PC-9 (cell line): ENCODE measurements around the gene FAM219A. TPM values are rescaled to one million over a fixed set of nuclear protein-coding genes. Genes with fewer than 3 reads are reported as not detected.
"Not testable (repeated sequence)": the region's sequence is repeated elsewhere in the genome, so short reads cannot be mapped to it uniquely, and the experiment has no call there.

Experiments
- BruUV-seq: library from RNA; stranded (reverse); fragments of 400-500 nt; replicated peaks from 2 replicates; lab custom pipeline; 2021; lab: Mats Ljungman, UMichigan
- CTCF ChIA-PET: fragments of 300-600 bp; sonication (Branson Sonifier 250); formaldehyde crosslinking; loops from one replicate; lab custom pipeline; 2022; ENCODE audit warnings: antibody characterized with exemption; lab: Charles Lee
- POLR2A ChIA-PET: fragments of 300-600 bp; sonication (Branson Sonifier 250); formaldehyde crosslinking; loops from one replicate; lab custom pipeline; 2022; ENCODE audit warnings: antibody characterized with exemption; ENCODE audit not compliant: unreplicated experiment; lab: Charles Lee
- DNase-seq, 2 experiments: peaks; one replicate each; pipeline versions ENCODE4 v3.0.0 to v3.0.0-alpha.2; 2015 to 2022; ENCODE audit warnings: mixed read lengths in 1 of 2
- H2AFZ ChIP-seq: fragments of 200-600 bp; sonication (generic); 2 replicates; pipeline ENCODE4 v1.8.1; 2017; ENCODE audit warnings: antibody characterized with exemption
- H3F3A ChIP-seq: fragments of 200-600 bp; sonication (generic); 2 replicates; pipeline ENCODE4 v1.8.1; 2017; ENCODE audit warnings: antibody characterized with exemption, mild to moderate bottlenecking, low read depth; ENCODE audit not compliant: insufficient read depth
- H3K27ac ChIP-seq: fragments of 200-600 bp; sonication (generic); 2 replicates; pipeline ENCODE4 v1.6.1; 2016; ENCODE audit warnings: mixed run types
- H3K27me3 ChIP-seq: fragments of 200-600 bp; sonication (generic); 2 replicates; pipeline ENCODE4 v1.6.1; 2016; ENCODE audit warnings: low read depth, mixed run types; ENCODE audit not compliant: insufficient read depth
- H3K36me3 ChIP-seq: fragments of 200-600 bp; sonication (generic); 2 replicates; pipeline ENCODE4 v1.6.1; 2016; ENCODE audit warnings: low read depth, mixed run types
- H3K4me1 ChIP-seq: fragments of 200-600 bp; sonication (generic); replicated peaks from 2 replicates; pipeline ENCODE4 v1.6.1; 2016; ENCODE audit warnings: mixed run types; ENCODE audit not compliant: insufficient read depth
- H3K4me2 ChIP-seq: fragments of 200-600 bp; sonication (generic); 2 replicates; pipeline ENCODE4 v1.6.1; 2017; ENCODE audit warnings: mixed run types
- H3K4me3 ChIP-seq: fragments of 200-600 bp; sonication (generic); 2 replicates; pipeline ENCODE4 v1.6.1; 2016; ENCODE audit warnings: mixed run types
- H3K79me2 ChIP-seq: fragments of 200-600 bp; sonication (generic); 2 replicates; pipeline ENCODE4 v1.6.1; 2017; ENCODE audit warnings: low read depth, mixed run types
- H3K9me2 ChIP-seq: fragments of 200-600 bp; sonication (generic); 2 replicates; pipeline ENCODE4 v1.8.1; 2017; ENCODE audit warnings: mild to moderate bottlenecking; ENCODE audit not compliant: insufficient read depth
- H3K9me3 ChIP-seq: fragments of 200-600 bp; sonication (generic); 2 replicates; pipeline ENCODE4 v1.8.1; 2016; ENCODE audit warnings: low read depth; ENCODE audit not compliant: insufficient read depth
- H4K20me1 ChIP-seq: fragments of 200-600 bp; sonication (generic); 2 replicates; pipeline ENCODE4 v1.8.1; 2017; ENCODE audit not compliant: insufficient read depth
- EZH2 ChIP-seq: fragments of 200-600 bp; sonication (generic); IDR thresholded peaks from 2 replicates; pipeline ENCODE4 v1.8.0; 2017; ENCODE audit warnings: antibody characterized with exemption, low read depth
- intact Hi-C: fragments of 100-400 bp; cut with micrococcal nuclease; formaldehyde crosslinking; loops from one replicate; pipeline ENCODE4 v1.10.0; 2022; ENCODE audit not compliant: unreplicated experiment
- total RNA-seq: library from RNA; stranded (reverse); gene quantifications from 2 replicates; pipeline ENCODE4 v1.2.3, GENCODE V29; 2021
- TF ChIP-seq, protein P1 (sequence below): fragments of 200-600 bp; sonication (generic); conservative IDR thresholded peaks from 2 replicates; pipeline ENCODE4 v1.6.1; 2017; ENCODE audit warnings: mixed run types, antibody characterized with exemption, mild to moderate bottlenecking, moderate library complexity

FAM219A gene
- total RNA-seq, 1 experiment from 2014 or later = 15.6 TPM

GRCh38 chr9:34484678-34485077 is 26.3 kb upstream of the FAM219A start:
- no peak overlapping the region for H3K4me3 ChIP-seq
- no peaks in the 10 kb centered on the region for H3F3A ChIP-seq
- intact Hi-C loops = no loop called here
- TF ChIP-seq EZH2 = no peak
- TF ChIP-seq, protein P1, sequence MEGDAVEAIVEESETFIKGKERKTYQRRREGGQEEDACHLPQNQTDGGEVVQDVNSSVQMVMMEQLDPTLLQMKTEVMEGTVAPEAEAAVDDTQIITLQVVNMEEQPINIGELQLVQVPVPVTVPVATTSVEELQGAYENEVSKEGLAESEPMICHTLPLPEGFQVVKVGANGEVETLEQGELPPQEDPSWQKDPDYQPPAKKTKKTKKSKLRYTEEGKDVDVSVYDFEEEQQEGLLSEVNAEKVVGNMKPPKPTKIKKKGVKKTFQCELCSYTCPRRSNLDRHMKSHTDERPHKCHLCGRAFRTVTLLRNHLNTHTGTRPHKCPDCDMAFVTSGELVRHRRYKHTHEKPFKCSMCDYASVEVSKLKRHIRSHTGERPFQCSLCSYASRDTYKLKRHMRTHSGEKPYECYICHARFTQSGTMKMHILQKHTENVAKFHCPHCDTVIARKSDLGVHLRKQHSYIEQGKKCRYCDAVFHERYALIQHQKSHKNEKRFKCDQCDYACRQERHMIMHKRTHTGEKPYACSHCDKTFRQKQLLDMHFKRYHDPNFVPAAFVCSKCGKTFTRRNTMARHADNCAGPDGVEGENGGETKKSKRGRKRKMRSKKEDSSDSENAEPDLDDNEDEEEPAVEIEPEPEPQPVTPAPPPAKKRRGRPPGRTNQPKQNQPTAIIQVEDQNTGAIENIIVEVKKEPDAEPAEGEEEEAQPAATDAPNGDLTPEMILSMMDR = no peak
- peak; percentile 54 to 73 for DNase-seq
- no peaks in the 10 kb centered on the region for H3K9me3 ChIP-seq
- BruUV-seq = no TSS peak
- peaks cover 12% of the 10 kb centered on the region for H3K4me1 ChIP-seq
- H3K36me3 ChIP-seq = no peaks in the 10 kb centered on the region
- no peaks in the 10 kb centered on the region for H3K79me2 ChIP-seq
- no peaks in the 10 kb centered on the region for H3K27me3 ChIP-seq
- no peak overlapping the region for H2AFZ ChIP-seq
- H3K9me2 ChIP-seq = no peaks in the 10 kb centered on the region
- H3K27ac ChIP-seq = no peak overlapping the region
- ChIA-PET POLR2A (interaction anchor here (0.6 to 1.1 kb wide), 2 partner anchors 26 to 40 kb away, joined by 4 to 30 read pairs; partner anchors contain the start of genes DNAI1 and FAM219A), CTCF (no interaction called here)
- no peaks in the 10 kb centered on the region for H4K20me1 ChIP-seq
- peak overlapping the region; percentile 40 for H3K4me2 ChIP-seq

DNA sequence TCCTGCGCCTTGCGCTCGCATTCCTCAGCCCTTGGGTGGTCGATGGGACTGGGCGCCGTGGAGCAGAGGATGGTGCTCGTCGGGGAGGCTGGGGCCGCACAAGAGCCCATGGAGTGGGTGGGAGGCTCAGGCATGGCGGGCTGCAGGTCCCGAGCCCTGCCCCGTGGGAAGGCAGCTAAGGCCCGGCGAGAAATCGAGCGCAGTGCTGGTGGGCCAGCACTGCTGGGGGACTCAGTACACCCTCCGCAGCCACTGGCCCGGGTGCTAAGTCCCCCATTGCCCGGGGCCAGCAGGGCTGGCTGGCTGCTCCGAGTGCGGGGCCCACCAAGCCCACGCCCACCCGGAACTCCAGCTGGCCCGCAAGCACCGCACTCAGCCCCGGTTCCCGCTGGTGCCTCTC is 24.4 kb upstream of the FAM219A start:
- POLR2A ChIA-PET, H3K27ac ChIP-seq, H3K9me2 ChIP-seq, H3K4me2 ChIP-seq, H3K27me3 ChIP-seq, H3K4me3 ChIP-seq, H3F3A ChIP-seq, intact Hi-C loops, H4K20me1 ChIP-seq, DNase-seq, H3K79me2 ChIP-seq, BruUV-seq, H2AFZ ChIP-seq, H3K9me3 ChIP-seq, CTCF ChIA-PET, H3K36me3 ChIP-seq: not testable (repeated sequence)
- H3K4me1 ChIP-seq = peaks cover 12% of the 10 kb centered on the region

DNA sequence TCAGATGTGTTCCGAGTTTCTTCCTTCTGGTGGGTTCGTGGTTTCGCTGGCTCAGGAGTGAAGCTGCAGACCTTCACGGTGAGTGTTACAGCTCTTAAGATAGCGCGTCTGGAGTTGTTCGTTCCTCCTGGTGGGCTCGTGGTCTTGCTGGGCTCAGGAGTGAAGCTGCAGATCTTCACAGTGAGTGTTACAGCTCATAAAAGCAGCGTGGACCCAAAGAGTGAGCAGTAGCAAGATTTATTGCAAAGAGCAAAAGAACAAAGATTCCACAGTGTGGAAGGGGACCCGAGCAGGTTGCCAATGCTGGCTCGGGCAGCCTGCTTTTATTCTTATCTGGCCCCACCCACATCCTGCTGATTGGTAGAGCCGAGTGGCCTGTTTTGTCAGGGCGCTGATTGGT is 23.2 kb upstream of the FAM219A start:
- H3K79me2 ChIP-seq, H3K4me2 ChIP-seq, BruUV-seq, H3K27ac ChIP-seq, H3K9me3 ChIP-seq, H3K27me3 ChIP-seq, H3K36me3 ChIP-seq, DNase-seq, intact Hi-C loops, H3K9me2 ChIP-seq, H3K4me3 ChIP-seq, H4K20me1 ChIP-seq, H2AFZ ChIP-seq, CTCF ChIA-PET, H3F3A ChIP-seq, POLR2A ChIA-PET: not testable (repeated sequence)
- peaks cover 12% of the 10 kb centered on the region for H3K4me1 ChIP-seq

DNA sequence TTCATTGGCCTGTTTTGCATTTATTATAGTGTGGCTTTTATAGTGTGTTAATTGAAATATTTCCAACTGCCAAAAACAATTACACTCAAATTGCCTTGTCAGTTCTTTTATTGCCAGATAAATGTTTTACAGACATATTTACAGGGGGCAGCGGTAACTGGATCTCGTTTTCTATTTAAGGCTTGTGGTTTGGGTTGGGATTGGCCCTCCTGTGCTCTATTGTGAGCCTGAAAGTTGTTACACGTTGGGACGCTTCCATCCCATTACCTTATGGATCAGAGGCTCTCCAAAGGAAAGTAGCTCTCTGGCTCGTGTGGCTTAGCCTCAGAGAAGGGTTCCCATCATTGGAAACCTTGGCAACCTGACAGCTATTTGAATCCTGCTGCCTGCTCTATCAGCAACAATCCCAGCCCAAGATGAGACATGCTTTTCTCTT is 21.1 kb upstream of the FAM219A start:
- Histone ChIP-seq H3K79me2 (no peaks in the 10 kb centered on the region), H3K4me1 (peaks cover 3% of the 10 kb centered on the region), H3K9me3 (no peaks in the 10 kb centered on the region), H2AFZ (no peak overlapping the region), H3K9me2 (no peaks in the 10 kb centered on the region), H3K4me3 (no peak overlapping the region), H4K20me1 (no peaks in the 10 kb centered on the region), H3K27me3 (no peaks in the 10 kb centered on the region), H3K36me3 (no peaks in the 10 kb centered on the region), H3F3A (no peaks in the 10 kb centered on the region), H3K4me2 (no peak overlapping the region), H3K27ac (no peak overlapping the region)
- intact Hi-C loops = no loop called here
- CTCF ChIA-PET = no interaction called here
- BruUV-seq = no TSS peak
- TF ChIP-seq, protein P1 = no peak
- TF ChIP-seq EZH2 = no peak
- POLR2A ChIA-PET = no interaction called here
- no peak for DNase-seq
